A673 (cell line): ENCODE measurements around the gene SPCS2.

Source experiments
- CTCF ChIP-seq: fragments of 300-800, 200-600 bp; sonication (generic); conservative IDR thresholded peaks from 2 replicates; pipeline ENCODE4 v1.5.1; 2017; ENCODE audit warnings: low read depth, mild to moderate bottlenecking, antibody characterized with exemption, low read length, moderate library complexity, mixed read lengths
- EZH2 ChIP-seq: fragments of 200-600 bp; sonication (generic); IDR thresholded peaks from 2 replicates; pipeline ENCODE4 v1.6.1; 2017; ENCODE audit warnings: borderline replicate concordance, low read depth, mild to moderate bottlenecking, mixed read lengths, antibody characterized with exemption, low read length; ENCODE audit not compliant: poor library complexity, severe bottlenecking

GRCh38 chr11:74936087-74936486 lies 13.0 kb upstream of the SPCS2 start:
- TF ChIP-seq CTCF (no peak), EZH2 (no peak)
